Measurements from ENCODE around the gene SPARC.
"Not testable (repeated sequence)": the region's sequence is repeated elsewhere in the genome, so short reads cannot be mapped to it uniquely, and the experiment has no call there.

Gene SPARC

GRCh38 chr5:151680156-151680505 is 6.6 kb downstream of the SPARC start:
- not testable (repeated sequence) for DNase-seq (ENCODE audit: extremely low read depth in 1 of 2, low read depth in 1 of 2)

DNA sequence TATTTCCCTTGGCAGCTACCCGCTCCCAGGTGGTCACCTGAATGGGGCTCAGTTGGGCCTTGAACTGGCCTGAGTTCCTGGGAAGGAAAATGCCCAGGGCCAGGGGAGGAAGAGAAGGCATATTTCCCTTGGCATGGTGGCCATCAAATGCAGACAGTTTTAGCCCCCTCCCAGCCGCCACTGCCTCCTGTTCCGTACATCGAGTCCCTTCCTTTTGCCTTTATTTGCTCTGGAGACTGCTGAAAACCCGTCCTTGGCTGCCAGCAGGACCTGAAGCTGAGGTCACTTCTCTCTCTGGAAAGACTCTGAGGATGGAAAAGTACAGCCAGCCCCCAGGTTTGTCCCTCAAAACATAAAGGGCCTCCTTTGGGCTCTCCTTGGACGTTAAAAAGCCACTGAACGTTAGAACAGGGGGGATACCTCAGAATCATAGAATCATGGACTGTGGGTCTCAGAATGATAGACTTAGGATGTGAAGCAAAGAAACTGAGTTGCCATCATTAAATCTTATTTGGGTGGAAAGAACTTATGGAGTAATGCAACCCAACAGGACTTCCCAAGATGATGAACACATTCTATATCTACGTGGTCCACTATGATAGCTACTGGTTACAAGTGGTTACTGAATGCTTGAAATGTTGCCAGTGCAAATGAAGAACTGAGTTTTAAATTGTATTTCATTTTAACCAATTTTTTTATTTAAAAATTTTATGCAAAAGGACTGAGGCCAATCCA is 7.1 kb downstream of the SPARC start:
- no peak for DNase-seq (ENCODE audit: extremely low read depth in 1 of 2, low read depth in 1 of 2)

- DNase-seq (ENCODE audit: extremely low read depth in 1 of 2, low read depth in 1 of 2) = no peak
Measured at GRCh38 chr5:151678713-151679112, 8.0 kb downstream of the SPARC start.

DNA sequence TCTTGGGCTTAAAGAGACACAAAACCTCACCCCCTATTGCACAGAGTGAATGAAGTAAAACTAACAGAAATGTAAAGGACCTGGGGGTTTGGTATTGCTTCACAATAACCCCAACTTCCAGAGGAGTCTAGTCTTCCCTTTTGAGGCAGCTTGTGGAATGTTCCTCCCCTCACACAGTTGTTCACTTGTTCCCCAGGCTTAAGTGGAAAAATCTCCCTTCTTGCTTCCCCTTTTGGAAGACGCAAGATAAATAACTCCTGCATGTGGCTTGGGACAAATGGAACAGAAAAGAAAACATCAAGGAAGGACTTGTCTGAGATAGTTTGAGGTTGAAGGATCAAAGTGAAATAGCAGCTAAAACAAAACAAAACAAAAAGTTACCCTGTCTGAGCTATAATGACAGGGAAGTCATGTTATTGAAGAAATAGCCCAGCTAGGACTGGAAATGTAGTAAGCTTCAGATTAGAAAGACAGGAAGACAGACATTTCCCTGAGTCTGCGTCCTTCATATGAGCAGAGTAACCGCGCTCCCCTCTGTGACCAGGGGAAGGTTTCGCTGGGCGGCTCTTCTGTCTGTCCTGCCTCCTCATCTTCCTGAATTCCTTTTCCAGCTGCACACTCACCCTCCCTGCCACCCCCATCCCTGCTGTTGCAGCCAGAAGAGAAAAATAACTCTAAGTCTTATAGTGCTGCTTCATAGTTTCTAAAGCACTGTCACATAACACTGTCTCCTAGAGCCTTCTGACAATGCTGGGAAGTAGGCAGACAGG is 8.8 kb downstream of the SPARC start:
- DNase-seq (ENCODE audit: extremely low read depth in 1 of 2, low read depth in 1 of 2) = no peak

DNA sequence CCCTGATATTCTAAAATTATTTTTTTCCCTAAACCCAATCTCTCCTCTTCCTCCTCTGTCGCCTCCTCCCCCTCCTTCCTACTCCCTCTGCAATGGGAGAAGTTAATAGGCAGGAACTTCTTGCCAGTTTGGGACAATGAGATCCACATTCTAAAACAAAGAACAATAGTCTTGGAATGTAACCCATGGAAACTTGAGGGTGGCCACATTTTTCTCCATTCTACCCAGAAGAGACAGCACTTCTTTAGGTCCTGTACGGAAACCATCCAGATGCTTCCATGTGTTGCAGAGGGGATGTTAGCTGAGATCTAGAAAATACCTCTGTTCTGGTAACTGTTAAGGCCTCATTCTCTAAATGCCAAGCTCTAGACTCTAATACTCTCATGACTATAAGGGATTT is 10.0 kb downstream of the SPARC start:
- no peak for DNase-seq (ENCODE audit: extremely low read depth in 1 of 2, low read depth in 1 of 2)

- no peak for DNase-seq (ENCODE audit: extremely low read depth in 1 of 2, low read depth in 1 of 2)
Measured at GRCh38 chr5:151676314-151676712, 10.4 kb downstream of the SPARC start.

DNA sequence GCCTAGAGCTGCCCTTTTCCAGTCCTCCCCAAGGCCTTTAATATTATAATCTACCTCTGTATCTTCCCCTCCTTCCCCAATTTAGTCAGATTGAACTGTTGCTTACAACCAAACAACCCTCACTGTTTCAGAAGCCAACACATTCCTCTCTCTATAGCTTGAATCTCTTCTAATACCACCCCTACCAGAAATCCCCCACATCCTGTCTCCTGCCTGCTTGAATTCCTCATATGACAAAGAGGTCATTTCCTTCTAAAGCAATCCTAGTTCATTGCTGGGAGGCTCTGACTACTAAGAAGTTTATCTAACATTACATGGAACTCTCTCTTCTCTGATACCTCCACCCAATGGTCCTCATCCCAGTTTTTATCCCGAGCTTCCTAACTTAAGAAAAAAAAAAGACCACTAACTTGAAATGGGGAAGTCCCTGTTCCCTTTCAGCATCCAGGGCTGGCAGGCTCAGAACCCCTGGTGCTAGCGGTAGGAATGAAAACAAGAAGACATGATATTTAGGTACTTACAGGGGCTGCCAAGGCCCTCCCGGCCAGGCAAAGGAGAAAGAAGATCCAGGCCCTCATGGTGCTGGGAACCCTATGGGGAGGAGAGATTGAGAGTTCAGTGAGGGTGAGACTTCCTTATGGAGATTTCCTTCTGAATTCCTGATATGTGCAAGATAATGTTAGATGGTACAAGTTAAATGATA is 11.0 kb downstream of the SPARC start:
- DNase-seq (ENCODE audit: extremely low read depth in 1 of 2, low read depth in 1 of 2) = no peak

DNA sequence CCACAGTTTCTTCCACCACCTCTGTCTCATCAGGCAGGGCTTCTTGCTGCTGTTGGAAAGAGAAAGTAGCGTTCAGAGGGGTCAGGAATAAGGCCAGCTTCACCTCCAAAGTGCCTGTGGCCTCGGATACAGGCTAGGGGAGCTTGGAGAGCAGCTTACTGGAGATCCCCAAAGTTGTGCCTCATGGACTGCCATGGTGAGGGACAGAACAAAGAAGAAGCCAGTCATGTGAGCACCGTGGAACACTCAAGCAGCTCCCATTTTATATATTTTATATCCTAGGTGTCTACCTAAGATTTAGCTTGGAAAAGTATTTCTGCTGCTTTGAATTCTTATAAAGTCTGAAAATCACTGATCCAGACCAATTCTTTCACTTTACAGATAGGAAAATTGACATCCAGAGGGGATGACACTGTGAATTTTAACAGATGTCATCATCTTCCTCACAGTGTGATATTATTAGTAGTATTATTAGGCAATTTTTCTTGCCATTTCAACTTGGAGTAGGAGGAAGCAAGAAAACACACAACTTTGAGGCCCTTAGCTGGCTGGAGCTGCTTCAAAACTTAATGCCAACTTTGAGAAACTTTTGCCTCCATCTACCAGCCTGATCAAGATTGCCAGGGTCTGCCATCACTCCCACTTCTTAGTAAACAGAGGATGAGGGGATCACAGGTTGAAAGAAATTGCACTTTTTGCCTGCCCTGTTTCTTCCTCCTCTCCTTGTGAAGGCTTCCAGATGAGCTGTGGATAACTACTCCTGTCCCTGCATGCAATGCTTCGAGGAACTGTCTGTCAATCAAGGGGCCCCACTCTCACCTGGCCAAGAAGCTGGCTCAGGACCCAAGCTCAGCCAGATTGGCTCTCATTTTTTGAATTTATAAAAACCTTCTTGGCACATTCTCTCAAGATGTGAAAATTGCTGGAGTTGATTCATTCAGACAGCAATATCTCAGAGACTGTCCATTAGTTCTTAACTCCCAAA is 11.8 kb downstream of the SPARC start:
- DNase-seq (ENCODE audit: extremely low read depth in 1 of 2, low read depth in 1 of 2) = no peak

DNA sequence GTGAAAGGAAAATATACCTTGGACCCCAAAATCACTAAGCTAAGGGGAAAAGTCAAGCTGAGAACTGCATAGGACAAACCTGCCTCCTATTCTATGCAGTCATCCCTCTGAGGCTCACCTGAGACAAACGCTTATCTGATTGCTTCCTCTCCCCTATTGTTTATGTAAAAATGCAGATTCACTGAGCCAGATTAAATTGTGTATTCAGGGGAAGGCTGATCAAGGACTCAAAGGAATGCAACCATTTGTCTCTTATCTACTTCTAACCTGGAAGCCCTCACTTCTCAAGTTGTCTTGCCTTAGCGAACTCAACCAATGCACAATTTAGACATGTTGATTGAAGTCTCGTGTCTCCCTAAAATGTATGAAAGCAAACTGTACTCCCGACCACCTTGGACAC is 13.3 kb downstream of the SPARC start:
- no peak for DNase-seq (ENCODE audit: extremely low read depth in 1 of 2, low read depth in 1 of 2)

GRCh38 chr5:151672516-151672915 is 14.2 kb downstream of the SPARC start:
- no peak for DNase-seq (ENCODE audit: extremely low read depth in 1 of 2, low read depth in 1 of 2)

DNA sequence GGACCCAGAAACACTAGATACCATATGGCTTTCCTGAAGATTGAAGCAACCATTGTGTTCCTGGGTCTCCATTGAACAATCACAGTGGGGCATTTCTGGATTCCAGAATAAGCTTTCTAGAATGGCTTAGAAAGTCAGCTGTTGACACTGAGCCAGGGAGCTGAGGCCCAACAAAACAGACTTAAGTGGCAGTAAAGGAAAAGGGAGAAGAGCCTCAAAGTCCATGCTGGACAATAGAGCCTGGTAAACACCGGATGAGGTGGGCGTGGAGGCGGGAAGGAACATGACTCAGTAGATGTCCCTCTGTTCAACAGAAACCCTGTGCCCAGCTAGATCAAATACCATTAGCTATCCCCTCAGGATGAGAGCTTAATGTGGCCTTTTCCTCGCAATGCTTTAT is 14.8 kb downstream of the SPARC start:
- no peak for DNase-seq (ENCODE audit: extremely low read depth in 1 of 2, low read depth in 1 of 2)

DNA sequence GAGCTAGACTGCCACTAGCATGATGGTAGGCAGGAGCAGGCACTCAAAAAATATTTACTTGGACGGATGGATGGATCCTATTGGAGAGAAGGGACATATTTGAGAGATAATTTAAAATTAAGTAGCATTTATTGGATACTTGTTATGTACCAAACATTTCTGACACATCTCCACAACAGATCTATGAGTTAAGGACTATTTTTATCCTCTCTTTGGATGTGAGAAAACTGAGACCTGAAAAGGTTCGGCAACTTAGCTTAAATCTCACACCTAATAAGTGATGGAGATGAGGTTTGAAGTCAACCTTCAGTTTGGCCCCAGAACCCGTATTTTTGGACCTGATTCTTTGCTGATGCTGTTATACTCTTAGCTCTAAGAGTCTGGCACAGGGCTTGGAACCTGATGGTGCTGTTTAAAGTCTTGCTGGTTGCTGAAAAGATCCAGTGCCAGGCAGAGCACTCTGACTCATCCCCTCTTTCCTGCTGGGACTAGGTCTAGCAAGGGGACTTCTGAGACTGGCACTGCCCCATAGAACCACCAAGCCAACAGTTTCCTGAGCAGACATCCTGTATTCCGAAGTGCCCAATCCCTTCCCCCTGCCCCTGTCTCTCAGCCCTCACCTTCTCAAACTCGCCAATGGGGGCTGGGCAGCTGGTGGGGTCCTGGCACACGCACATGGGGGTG is 15.6 kb downstream of the SPARC start:
- DNase-seq (ENCODE audit: extremely low read depth in 1 of 2, low read depth in 1 of 2) = no peak

- DNase-seq (ENCODE audit: extremely low read depth in 1 of 2, low read depth in 1 of 2) = no peak
Measured at GRCh38 chr5:151670083-151670686, 16.5 kb downstream of the SPARC start.

GRCh38 chr5:151667083-151667482 is 19.6 kb downstream of the SPARC start:
- no peak for DNase-seq (ENCODE audit: extremely low read depth in 1 of 2, low read depth in 1 of 2)

DNA sequence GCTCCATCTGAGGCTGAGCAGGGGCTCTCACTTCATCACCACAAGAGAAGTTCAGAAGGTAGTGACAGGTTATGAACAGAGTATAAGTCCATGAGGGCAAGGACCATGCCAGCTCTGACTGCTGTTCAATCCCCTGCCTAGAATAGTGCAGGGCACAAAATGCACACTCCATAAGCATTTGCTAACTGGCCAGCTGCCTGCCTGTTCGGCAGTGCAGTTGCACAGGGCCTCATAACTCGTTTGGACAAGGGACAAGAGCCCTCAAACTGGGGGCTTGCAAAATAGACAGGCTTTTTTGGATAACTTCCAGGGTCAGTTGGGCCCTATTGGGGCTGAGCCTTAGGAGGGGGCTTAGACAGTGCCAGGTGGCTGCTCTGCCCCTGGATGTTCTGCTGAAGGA is 21.1 kb downstream of the SPARC start:
- DNase-seq (ENCODE audit: extremely low read depth in 1 of 2, low read depth in 1 of 2) = no peak

- no peak for DNase-seq (ENCODE audit: extremely low read depth in 1 of 2, low read depth in 1 of 2)
Measured at GRCh38 chr5:151664694-151665585, 21.8 kb downstream of the SPARC start.

- no peak for DNase-seq (ENCODE audit: extremely low read depth in 1 of 2, low read depth in 1 of 2)
Measured at GRCh38 chr5:151663617-151664293, 23.0 kb downstream of the SPARC start.

- DNase-seq (ENCODE audit: extremely low read depth in 1 of 2, low read depth in 1 of 2) = no peak
Measured at GRCh38 chr5:151662805-151663204, 23.9 kb downstream of the SPARC start.

All from stimulated activated CD8-positive, alpha-beta memory T cell treated with anti-CD3 and anti-CD28 coated beads, Interleukin-7, amount 100 ng/mL, for 48 hours (primary cell).